ENCODE data around the gene ANO8. TPM values are rescaled to one million over a fixed set of nuclear protein-coding genes. Genes with fewer than 3 reads are reported as not detected.

Gene ANO8
- total and polyA plus RNA-seq, 2 of the 8 experiments (the other 6 are each of a cell fraction or from before 2014, with no cell fraction given), result 9.5 to 20.7 TPM

DNA sequence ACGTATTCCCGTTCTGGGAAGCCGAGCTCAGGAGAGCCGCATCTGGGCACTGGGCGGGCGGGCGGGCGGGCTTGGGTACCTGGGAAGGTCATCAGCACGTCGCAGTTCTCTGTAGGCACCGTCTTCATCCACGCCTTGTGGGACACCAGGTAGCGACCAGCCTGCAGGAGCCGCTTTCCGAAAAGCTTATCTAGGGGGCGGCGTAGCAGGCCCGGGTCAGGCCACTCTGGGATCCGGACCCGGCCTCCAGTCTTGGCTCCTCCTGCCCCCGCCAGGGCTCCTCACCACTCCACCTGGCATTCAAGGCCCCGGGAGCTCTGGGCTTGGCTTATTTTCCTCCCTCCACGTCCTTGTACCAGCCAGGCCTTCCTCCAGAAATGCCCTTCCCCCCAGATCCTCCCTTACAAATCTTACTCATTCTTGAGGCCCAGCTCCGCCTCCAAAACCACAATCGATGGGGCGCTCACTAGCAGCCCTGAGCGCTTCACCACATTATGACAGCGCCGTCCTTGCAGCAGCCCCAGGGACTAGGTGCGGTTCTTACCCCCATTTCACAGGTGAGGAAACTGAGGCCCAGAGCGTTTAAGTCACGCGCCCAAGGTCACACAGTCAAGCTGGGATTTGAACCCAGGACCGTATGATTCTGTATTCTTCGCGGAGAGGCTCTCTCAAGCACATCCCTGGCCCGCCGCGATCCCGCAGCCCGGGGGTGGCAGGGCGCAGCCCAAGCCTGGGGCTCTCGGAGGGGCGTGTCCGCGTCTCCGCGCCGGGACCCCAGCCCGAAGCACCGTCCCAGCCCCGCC lies 843 bp downstream of the ANO8 start (continued):
- peak in 1 of 2 experiments; percentile 59; a peak in 1 of 4 replicates for TF ChIP-seq HDAC2 (IDR thresholded peaks at IDR 0.05; ENCODE audit: borderline replicate concordance in 1 of 2, low read depth in 2 of 2, low read length in 2 of 2)
- no peak for TF ChIP-seq YY1 (IDR thresholded peaks at IDR 0.05; ENCODE audit: low read depth, low read length)
- TF ChIP-seq CHD1 (IDR thresholded peaks at IDR 0.05; ENCODE audit: low read depth, low read length), result no peak

Data from H1 (cell line).